HepG2 (cell line): Measurements from ENCODE around the gene PDHA1. TPM values are rescaled to one million over a fixed set of nuclear protein-coding genes. Genes with fewer than 3 reads are reported as not detected.

Experiments
- ATAC-seq: fragments of 200-7000 bp; cut with Tn5 transposase; 3 replicates; pipeline ENCODE4 v1.9.1; 2020; ENCODE audit warnings: mild to moderate bottlenecking, moderate library complexity
- BruUV-seq: library from RNA; stranded (reverse); fragments of 400-500 nt; replicated peaks from 2 replicates; lab custom pipeline; 2021; lab: Mats Ljungman, UMichigan
- CTCF ChIA-PET: fragments of 300-600 bp; formaldehyde crosslinking; extraction: SDS; loops from one replicate; lab custom pipeline; 2021; ENCODE audit warnings: low total read pairs, inconsistent platforms, low intra/inter-chr PET ratio; lab: Yijun Ruan, JAX
- POLR2A ChIA-PET: fragments of 350-600 bp; sonication (Branson Sonifier 250); formaldehyde crosslinking; loops from one replicate; lab custom pipeline; 2020; ENCODE audit warnings: antibody characterized with exemption, inconsistent platforms; lab: Yijun Ruan, JAX
- DNase-seq: peaks from one replicate; pipeline ENCODE4 v3.0.0-alpha.2; 2015; ENCODE audit warnings: low spot score
- FAIRE-seq: peaks from 3 replicates; lab custom pipeline; 2011; peaks lifted over from hg19 to GRCh38; lab: Jason Lieb, UNC
- H2AFZ ChIP-seq: one replicate; pipeline ENCODE4 v1.6.1; 2011; ENCODE audit warnings: low read length, inconsistent platforms
- H3K27ac ChIP-seq: fragments of 300-600 bp; 3 replicates; pipeline ENCODE4 v1.8.0; 2011; ENCODE audit warnings: mixed run types, mild to moderate bottlenecking, mixed read lengths, low read length, inconsistent platforms; ENCODE audit not compliant: insufficient read depth; ENCODE audit errors: extremely low read length
- H3K27me3 ChIP-seq, 2 experiments: fragments of 200-600 bp in 1 of 2; 2 replicates in 1 of 2; 3 replicates in 1 of 2; pipeline versions ENCODE4 v1.6.0 to v1.8.0; 2011; ENCODE audit warnings: low read length in 2 of 2, mild to moderate bottlenecking in 2 of 2, moderate library complexity in 2 of 2, inconsistent platforms in 1 of 2; ENCODE audit not compliant: insufficient read depth in 2 of 2, control insufficient read depth in 1 of 2
- H3K36me3 ChIP-seq, 2 experiments: fragments of 200-600 bp in 1 of 2; replicated peaks in 1 of 2; 2 replicates in 1 of 2; 3 replicates in 1 of 2; pipeline versions ENCODE4 v1.5.1 to v1.8.0; 2011; ENCODE audit warnings: low read length in 2 of 2, inconsistent platforms in 1 of 2; ENCODE audit not compliant: insufficient read depth in 2 of 2, control insufficient read depth in 1 of 2
- H3K4me1 ChIP-seq: 2 replicates; pipeline ENCODE4 v1.5.1; 2012; ENCODE audit warnings: low read length, inconsistent platforms; ENCODE audit not compliant: insufficient read depth
- H3K4me2 ChIP-seq: 2 replicates; pipeline ENCODE4 v1.6.0; 2011; ENCODE audit warnings: low read depth, low read length, inconsistent platforms
- H3K4me3 ChIP-seq, 3 experiments: fragments of 200-600 bp in 1 of 3; sonication (generic), shearing (Covaris generic) in 1 of 3; replicated peaks in 1 of 3; 2 replicates each; pipeline ENCODE4 v1.5.1; 2011 to 2016; ENCODE audit warnings: low read length in 3 of 3, inconsistent platforms in 2 of 3, low read depth in 2 of 3, mild to moderate bottlenecking in 2 of 3, control low read depth in 1 of 3, mixed read lengths in 1 of 3; ENCODE audit not compliant: insufficient read depth in 1 of 3
- H3K79me2 ChIP-seq: one replicate; pipeline ENCODE4 v1.6.1; 2011; ENCODE audit warnings: low read length, inconsistent platforms; ENCODE audit not compliant: insufficient read depth
- H3K9ac ChIP-seq: 2 replicates; pipeline ENCODE4 v1.6.0; 2011; ENCODE audit warnings: mild to moderate bottlenecking, low read depth, low read length, inconsistent platforms; ENCODE audit not compliant: insufficient read depth
- H3K9me3 ChIP-seq: 2 replicates; pipeline ENCODE4 v1.5.1; 2012; ENCODE audit warnings: mild to moderate bottlenecking, low read length
- H4K20me1 ChIP-seq: 2 replicates; pipeline ENCODE4 v1.6.0; 2011; ENCODE audit warnings: inconsistent platforms, mild to moderate bottlenecking, low read length, moderate library complexity; ENCODE audit not compliant: insufficient read depth
- KMT2B ChIP-seq: IDR thresholded peaks from 2 replicates; pipeline ENCODE4 v1.6.1; 2016; ENCODE audit warnings: missing genetic modification reagents, missing compliant biosample characterization
- NCOA5 ChIP-seq: sonication (generic); formaldehyde crosslinking; IDR thresholded peaks from 2 replicates; pipeline ENCODE4 v1.4.0; 2020; ENCODE audit warnings: missing genetic modification reagents
- SAFB2 ChIP-seq: sonication (generic); formaldehyde crosslinking; IDR thresholded peaks from 2 replicates; pipeline ENCODE4 v1.5.1; 2020; ENCODE audit warnings: missing genetic modification reagents, low read depth, mild to moderate bottlenecking, borderline replicate concordance
- SOX13 ChIP-seq, 3 experiments: fragments of 450-650 bp in 1 of 3; sonication (generic) in 1 of 3; formaldehyde crosslinking in 1 of 3; IDR thresholded peaks in 2 of 3; conservative IDR thresholded peaks in 1 of 3; 2 replicates each; pipeline versions ENCODE4 v1.5.0 to v1.6.1; 2016 to 2020; ENCODE audit warnings: antibody characterized with exemption in 1 of 3, mild to moderate bottlenecking in 1 of 3, missing compliant biosample characterization in 1 of 3, missing genetic modification reagents in 1 of 3, moderate library complexity in 1 of 3
- ZNF7 ChIP-seq: IDR thresholded peaks from 2 replicates; pipeline ENCODE4 v1.6.1; 2016; ENCODE audit warnings: missing biosample characterization, missing genetic modification reagents
- WGBS: methylation state at CpG from one replicate; pipeline ENCODE4 v1.1.6; 2017; ENCODE audit warnings: low lambda C conversion rate; 5-methylcytosine and 5-hydroxymethylcytosine counted together
- in situ Hi-C: cut with HindIII; loops from 2 replicates; pipeline ENCODE4 v1.10.0; 2017; ENCODE audit warnings: low pct_unique_long_range_greater_than_20kb; ENCODE audit not compliant: extremely low pct_ligation_motif_present
- intact Hi-C: fragments of 100-400 bp; cut with micrococcal nuclease; formaldehyde crosslinking; loops from one replicate; pipeline ENCODE4 v1.10.0; 2022; ENCODE audit not compliant: unreplicated experiment
- polyA plus RNA-seq, 8 experiments: library from polyadenylated mRNA; depleted of rRNA in 3 of 8; stranded (reverse) in 7 of 8; unstranded in 1 of 8; fragments of >200 nt; fragmentation: Illumina TruSeq in 4 of 8; extraction: Trizol in 4 of 8; gene quantifications; 2 replicates each; pipeline versions ENCODE4 v1.2.1 to v1.2.3, GENCODE V29; 2011 to 2016; ENCODE audit warnings: low read depth in 4 of 8, missing spikeins in 1 of 8, mixed read lengths in 1 of 8; ENCODE audit not compliant: insufficient read depth in 1 of 8
- total RNA-seq, 5 experiments: library from RNA; depleted of rRNA; stranded (reverse); fragments of >200 nt; fragmentation: Illumina TruSeq; extraction: Trizol; gene quantifications; 2 replicates each; pipeline ENCODE4 v1.2.3, GENCODE V29; 2016; ENCODE audit warnings: low read depth in 1 of 5

The PDHA1 gene
- total and polyA plus RNA-seq, 2 of the 13 experiments (the other 11 are each of a cell fraction or from before 2014, with no cell fraction given) = 177 to 249 TPM

DNA sequence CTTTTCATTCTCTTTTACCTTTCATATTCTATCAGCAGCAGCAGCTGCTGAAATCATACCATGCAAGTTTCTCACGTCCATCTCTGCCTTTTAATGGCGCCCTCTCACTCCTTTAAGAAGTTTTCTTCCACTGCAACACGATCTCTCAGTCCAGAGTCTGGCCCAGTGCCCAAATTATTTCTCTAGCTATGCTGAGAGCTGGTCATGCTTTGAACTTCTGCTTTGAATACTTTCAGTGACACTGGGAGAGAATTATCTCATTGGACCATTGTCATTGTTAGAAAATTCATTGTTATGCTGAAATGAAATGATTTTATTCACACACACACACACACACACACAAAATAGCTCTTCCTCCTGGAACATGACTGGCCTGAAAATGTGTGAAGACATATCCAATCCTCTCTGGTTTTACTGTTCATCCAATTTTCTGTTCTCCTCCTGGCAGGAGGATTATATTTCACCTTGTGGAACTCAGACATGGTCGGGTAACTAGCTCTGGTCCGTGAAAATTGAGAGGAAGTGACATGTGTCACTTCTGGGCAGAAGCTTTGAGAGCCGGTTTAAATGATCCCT, 1.3 kb upstream of the PDHA1 start:
- intact Hi-C loops = no loop called here
- Histone ChIP-seq H3K9ac (peak overlapping the region; percentile 79), H2AFZ (peak overlapping the region; percentile 78), H4K20me1 (no peaks in the 10 kb centered on the region), H3K36me3 (no peaks in the 10 kb centered on the region), H3K9me3 (no peaks in the 10 kb centered on the region), H3K79me2 (peaks cover 26% of the 10 kb centered on the region), H3K4me3 (peak overlapping the region; percentile 45 to 75 (median 72); a peak in 5 of 6 replicates), H3K27ac (peak overlapping the region; percentile 82), H3K4me2 (peak overlapping the region; percentile 93), H3K27me3 (no peaks in the 10 kb centered on the region; a peak in 1 of 5 replicates), H3K4me1 (0 out of 2 replicates have a peak, but pooled peaks cover 14% of the 10 kb centered on the region)
- in situ Hi-C loops = loop anchor here (25.0 kb wide), 1 partner anchor 405 kb away; no protein-coding TSS in a partner anchor
- DNase-seq = no peak
- CTCF ChIA-PET = no interaction called here
- TF ChIP-seq SAFB2 (CRISPR knock-in tag) (no peak), NCOA5 (CRISPR knock-in tag) (no peak)
- no peak for ATAC-seq
- peak; percentile 40 for FAIRE-seq
- POLR2A ChIA-PET = no interaction called here
- no TSS peak for BruUV-seq
- 10% methylated on average over 6 of the region's 6 CpGs for WGBS

DNA sequence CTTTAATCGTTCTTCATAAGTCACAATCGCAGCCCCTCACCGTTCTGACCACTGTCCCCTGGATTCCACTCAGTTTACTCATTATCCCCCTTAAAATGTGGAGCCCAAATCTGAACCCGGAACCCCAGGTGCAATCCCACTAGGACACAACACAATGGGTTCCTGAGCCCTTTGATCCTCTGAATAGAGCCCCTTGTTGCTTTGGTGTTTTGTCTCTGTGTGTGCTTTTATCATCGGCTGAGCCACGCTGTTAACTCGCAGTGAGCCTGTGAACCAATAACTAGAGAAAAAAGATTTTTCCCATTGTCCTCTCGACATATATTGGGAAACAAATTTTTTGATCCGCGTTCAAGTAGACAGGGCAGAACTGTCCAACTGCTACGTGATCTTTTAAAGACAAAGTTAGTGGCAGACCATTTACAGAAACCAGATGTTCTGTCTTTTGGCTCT, 617 bp upstream of the PDHA1 start:
- H3K36me3 ChIP-seq = no peaks in the 10 kb centered on the region
- POLR2A ChIA-PET = no interaction called here
- peak overlapping the region; percentile 82 for H3K27ac ChIP-seq
- in situ Hi-C loops = loop anchor here (25.0 kb wide), 1 partner anchor 406 kb away; no protein-coding TSS in a partner anchor
- ATAC-seq (peak; percentile 28), DNase-seq (peak; percentile 36), FAIRE-seq (peak; percentile 4)
- H3K27me3 ChIP-seq = no peaks in the 10 kb centered on the region; a peak in 1 of 5 replicates
- CTCF ChIA-PET = no interaction called here
- 0 out of 2 replicates have a peak, but pooled peaks cover 14% of the 10 kb centered on the region for H3K4me1 ChIP-seq
- peaks cover 31% of the 10 kb centered on the region for H3K79me2 ChIP-seq
- TF ChIP-seq KMT2B = no peak
- TF ChIP-seq ZNF7 (CRISPR knock-in tag) = peak; percentile 97
- peak; percentile 33; the same call in 1 of the 2 replicates for TF ChIP-seq SOX13 (IDR thresholded peaks at IDR 0.05)
- peak in 1 of 2 experiments; percentile 70; a peak in 2 of 4 replicates for TF ChIP-seq SOX13 (CRISPR knock-in tag; conservative IDR thresholded peaks at IDR 0.05 in 1 of 2, IDR thresholded peaks at IDR 0.05 in 1 of 2)
- H3K4me2 ChIP-seq = peak overlapping the region; percentile 93
- TSS peak; percentile 91 for BruUV-seq
- H2AFZ ChIP-seq = peak overlapping the region; percentile 72
- no peaks in the 10 kb centered on the region for H4K20me1 ChIP-seq
- 0% methylated on average over 10 of the region's 11 CpGs for WGBS
- peak overlapping the region; percentile 45 to 75 (median 72) for H3K4me3 ChIP-seq
- peak overlapping the region; percentile 79 for H3K9ac ChIP-seq
- no peaks in the 10 kb centered on the region for H3K9me3 ChIP-seq
- intact Hi-C loops = no loop called here
